CD4-positive, alpha-beta T cell (primary cell): ENCODE results near the gene C2orf92. TPM values are rescaled to one million over a fixed set of nuclear protein-coding genes. Genes with fewer than 3 reads are reported as not detected.

Experiments used
- ATAC-seq: fragments of 200-7000 bp; cut with Tn5 transposase; one replicate; pipeline ENCODE4 v1.10.0; 2022; ENCODE audit warnings: mild to moderate bottlenecking; ENCODE audit not compliant: poor library complexity
- CTCF ChIA-PET: fragments of 350-600 bp; sonication (Branson Sonifier 250); formaldehyde crosslinking; loops from one replicate; lab custom pipeline; 2021; ENCODE audit warnings: antibody characterized with exemption, inconsistent platforms; lab: Charles Lee
- POLR2A ChIA-PET: fragments of 350-600 bp; sonication (Branson Sonifier 250); formaldehyde crosslinking; loops from one replicate; lab custom pipeline; 2021; ENCODE audit warnings: antibody characterized with exemption, inconsistent platforms; lab: Charles Lee
- DNase-seq, 14 experiments: peaks; one replicate each; pipeline ENCODE4 v3.0.0-alpha.2; 2013 to 2020; ENCODE audit warnings: mixed read lengths in 2 of 14
- H3K27ac ChIP-seq, 2 donors: one replicate each; pipeline versions ENCODE4 v1.5.1 to v1.7.0; 2013; ENCODE audit warnings: low read length in 2 of 2, low read depth in 1 of 2, mild to moderate bottlenecking in 1 of 2
- H3K27me3 ChIP-seq, 2 experiments: 1 replicate in 1 of 2; 2 replicates in 1 of 2; pipeline versions ENCODE4 v1.6.1 to v1.7.0; 2013; ENCODE audit warnings: low read length in 2 of 2, control low read depth in 1 of 2, mild to moderate bottlenecking in 1 of 2, moderate library complexity in 1 of 2; ENCODE audit not compliant: insufficient read depth in 2 of 2, control insufficient read depth in 1 of 2
- H3K36me3 ChIP-seq: one replicate; pipeline ENCODE4 v1.6.1; 2013; ENCODE audit warnings: low read length, control low read depth; ENCODE audit not compliant: insufficient read depth
- H3K4me1 ChIP-seq: one replicate; pipeline ENCODE4 v1.6.1; 2013; ENCODE audit warnings: low read length, control low read depth; ENCODE audit not compliant: insufficient read depth
- H3K4me3 ChIP-seq: one replicate; pipeline ENCODE4 v1.5.1; 2013; ENCODE audit warnings: mild to moderate bottlenecking, low read length, moderate library complexity
- H3K9me3 ChIP-seq, 2 experiments: 1 replicate in 1 of 2; 2 replicates in 1 of 2; pipeline versions ENCODE4 v1.6.1 to v1.7.0; 2013; ENCODE audit warnings: low read length in 2 of 2, mild to moderate bottlenecking in 2 of 2, control low read depth in 1 of 2, moderate library complexity in 1 of 2; ENCODE audit not compliant: control insufficient read depth in 1 of 2, insufficient read depth in 1 of 2
- H3K27ac Mint-ChIP-seq: one replicate; pipeline ENCODE4 v1.8.0; 2020; ENCODE audit warnings: mixed read lengths
- H3K27me3 Mint-ChIP-seq: one replicate; pipeline ENCODE4 v1.8.0; 2021; ENCODE audit warnings: mixed read lengths
- H3K36me3 Mint-ChIP-seq: one replicate; pipeline ENCODE4 v1.8.0; 2021; ENCODE audit warnings: low read depth, mixed read lengths
- H3K4me1 Mint-ChIP-seq: one replicate; pipeline ENCODE4 v1.8.0; 2021; ENCODE audit warnings: low read depth, mixed read lengths
- H3K4me3 Mint-ChIP-seq: one replicate; pipeline ENCODE4 v1.8.0; 2020; ENCODE audit warnings: mild to moderate bottlenecking, mixed read lengths
- H3K9me3 Mint-ChIP-seq: one replicate; pipeline ENCODE4 v1.8.0; 2020; ENCODE audit warnings: mixed read lengths
- intact Hi-C, 2 experiments: fragments of 100-400 bp; cut with DNase I in 1 of 2; cut with micrococcal nuclease in 1 of 2; formaldehyde crosslinking; loops; one replicate each; pipeline versions ENCODE4 v1.15.1 to v1.9.0; 2023 to 2025; cut with DNase I, micrococcal nuclease
- total RNA-seq, 174 experiments: library from RNA in 2 of 174; stranded (reverse) in 2 of 174; gene quantifications; one replicate each; pipeline ENCODE4 v1.2.3 and lab custom pipeline; 2021 to 2026
- TF ChIP-seq, protein P1 (sequence below): fragments of 200-600 bp; IDR thresholded peaks from one replicate; pipeline ENCODE4 v1.8.0; 2022; ENCODE audit warnings: antibody characterized with exemption, mild to moderate bottlenecking

C2orf92 gene
- total RNA-seq, 2 experiments from 2014 or later, result 12.4 to 13.4 TPM

DNA sequence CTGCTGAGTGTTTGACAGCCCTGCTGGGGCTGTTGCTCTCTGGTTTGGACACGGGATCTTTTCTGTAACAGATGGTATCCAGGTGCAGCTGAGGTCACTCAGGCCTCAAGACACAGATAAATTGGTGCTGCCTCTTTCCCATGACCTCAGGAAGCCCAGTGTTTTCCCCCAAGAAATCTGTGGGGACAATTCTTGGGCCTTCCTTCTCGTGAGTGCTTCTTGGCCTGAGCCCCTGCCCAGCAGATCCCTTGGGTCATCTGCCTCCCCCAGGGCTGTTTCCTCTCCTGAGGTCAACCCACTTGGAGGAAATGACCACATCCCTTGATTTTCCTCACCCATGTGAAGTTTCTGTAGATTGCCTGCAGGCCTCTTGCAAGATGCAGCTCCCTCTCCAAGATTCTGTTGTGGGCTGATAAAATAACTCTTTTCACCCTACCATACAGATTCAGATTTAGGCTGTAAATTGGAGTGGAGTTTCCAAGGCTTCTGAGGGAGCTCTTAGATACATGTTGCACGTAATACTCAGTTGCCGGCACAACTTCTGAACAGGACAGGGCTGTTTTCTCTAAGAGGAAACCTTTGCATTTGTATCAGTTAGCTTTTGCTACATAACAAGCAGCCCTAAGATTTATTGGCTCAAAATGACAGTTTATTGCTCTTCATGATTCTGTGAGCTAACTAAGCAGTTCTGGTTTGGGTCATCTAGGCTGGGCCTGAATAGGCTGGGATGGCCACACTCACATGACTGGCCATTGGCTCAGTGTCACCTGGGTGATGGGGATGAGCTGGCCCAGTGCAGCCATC lies 57.0 kb downstream of the C2orf92 start:
- ChIA-PET POLR2A (interaction anchor here (2.4 kb wide), 1 partner anchor 13 kb away, joined by 10 read pairs; the partner anchor contains the start of gene ZAP70), CTCF (interaction anchor here (1.4 to 3.6 kb wide), 2 partner anchors 12 to 14 kb away, joined by 4 to 11 read pairs; no protein-coding TSS in a partner anchor)
- Mint-ChIP-seq H3K9me3 (no peaks in the 10 kb centered on the region), H3K27ac (peak overlapping the region; percentile 85), H3K4me3 (peak overlapping the region; percentile 13), H3K36me3 (peaks cover 92% of the 10 kb centered on the region), H3K27me3 (no peaks in the 10 kb centered on the region), H3K4me1 (peaks cover 68% of the 10 kb centered on the region)
- DNase-seq, result no peak
- TF ChIP-seq, protein P1, sequence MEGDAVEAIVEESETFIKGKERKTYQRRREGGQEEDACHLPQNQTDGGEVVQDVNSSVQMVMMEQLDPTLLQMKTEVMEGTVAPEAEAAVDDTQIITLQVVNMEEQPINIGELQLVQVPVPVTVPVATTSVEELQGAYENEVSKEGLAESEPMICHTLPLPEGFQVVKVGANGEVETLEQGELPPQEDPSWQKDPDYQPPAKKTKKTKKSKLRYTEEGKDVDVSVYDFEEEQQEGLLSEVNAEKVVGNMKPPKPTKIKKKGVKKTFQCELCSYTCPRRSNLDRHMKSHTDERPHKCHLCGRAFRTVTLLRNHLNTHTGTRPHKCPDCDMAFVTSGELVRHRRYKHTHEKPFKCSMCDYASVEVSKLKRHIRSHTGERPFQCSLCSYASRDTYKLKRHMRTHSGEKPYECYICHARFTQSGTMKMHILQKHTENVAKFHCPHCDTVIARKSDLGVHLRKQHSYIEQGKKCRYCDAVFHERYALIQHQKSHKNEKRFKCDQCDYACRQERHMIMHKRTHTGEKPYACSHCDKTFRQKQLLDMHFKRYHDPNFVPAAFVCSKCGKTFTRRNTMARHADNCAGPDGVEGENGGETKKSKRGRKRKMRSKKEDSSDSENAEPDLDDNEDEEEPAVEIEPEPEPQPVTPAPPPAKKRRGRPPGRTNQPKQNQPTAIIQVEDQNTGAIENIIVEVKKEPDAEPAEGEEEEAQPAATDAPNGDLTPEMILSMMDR, result no peak
- Histone ChIP-seq H3K36me3 (peaks cover 93% of the 10 kb centered on the region), H3K9me3 (peaks cover 0 to 8% of the 10 kb centered on the region in 2 experiments), H3K4me3 (no peak overlapping the region), H3K4me1 (peaks cover 82% of the 10 kb centered on the region), H3K27me3 (no peaks in the 10 kb centered on the region), H3K27ac (no peak overlapping the region)
- intact Hi-C loops, result no loop called here
- no peak for ATAC-seq

DNA sequence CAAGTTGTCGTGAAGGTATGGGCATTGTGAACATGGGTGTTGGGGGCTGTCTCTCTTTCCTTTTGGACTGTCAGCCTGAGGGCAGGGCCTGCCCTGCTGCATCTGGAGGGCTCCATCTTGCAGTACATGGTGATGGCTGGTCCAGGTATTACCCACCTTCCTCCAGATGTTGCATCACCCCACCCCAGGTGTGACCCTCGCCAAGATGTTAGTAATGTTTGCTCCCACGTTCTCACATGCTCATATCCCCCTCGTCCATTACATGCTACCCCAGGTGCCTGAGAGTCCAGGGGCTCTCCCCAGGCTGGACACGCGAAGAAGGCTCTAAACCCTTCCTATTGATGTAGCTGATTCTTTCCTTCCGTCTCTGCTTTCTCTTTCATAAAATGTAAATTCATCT lies 57.8 kb downstream of the C2orf92 start:
- H3K36me3 Mint-ChIP-seq, result peaks cover 98% of the 10 kb centered on the region
- Histone ChIP-seq H3K36me3 (peaks cover 94% of the 10 kb centered on the region), H3K27me3 (no peaks in the 10 kb centered on the region), H3K27ac (peak overlapping the region in 1 of 2 donors; percentile 51), H3K9me3 (peaks cover 0 to 8% of the 10 kb centered on the region in 2 experiments), H3K4me3 (no peak overlapping the region), H3K4me1 (peaks cover 82% of the 10 kb centered on the region)
- TF ChIP-seq, protein P1, result no peak
- peak overlapping the region; percentile 38 for H3K4me3 Mint-ChIP-seq
- no peaks in the 10 kb centered on the region for H3K27me3 Mint-ChIP-seq
- ATAC-seq, result no peak
- H3K4me1 Mint-ChIP-seq, result peaks cover 67% of the 10 kb centered on the region
- no peak for DNase-seq
- H3K9me3 Mint-ChIP-seq, result no peaks in the 10 kb centered on the region
- intact Hi-C loops, result no loop called here
- CTCF ChIA-PET, result interaction anchor here (1.4 to 3.6 kb wide), 2 partner anchors 13 kb away, joined by 4 to 11 read pairs; no protein-coding TSS in a partner anchor
- H3K27ac Mint-ChIP-seq, result peak overlapping the region; percentile 85
- POLR2A ChIA-PET, result interaction anchor here (1.3 to 2.4 kb wide), 2 partner anchors 9 to 14 kb away, joined by 6 to 10 read pairs; partner anchors contain the start of gene ZAP70

DNA sequence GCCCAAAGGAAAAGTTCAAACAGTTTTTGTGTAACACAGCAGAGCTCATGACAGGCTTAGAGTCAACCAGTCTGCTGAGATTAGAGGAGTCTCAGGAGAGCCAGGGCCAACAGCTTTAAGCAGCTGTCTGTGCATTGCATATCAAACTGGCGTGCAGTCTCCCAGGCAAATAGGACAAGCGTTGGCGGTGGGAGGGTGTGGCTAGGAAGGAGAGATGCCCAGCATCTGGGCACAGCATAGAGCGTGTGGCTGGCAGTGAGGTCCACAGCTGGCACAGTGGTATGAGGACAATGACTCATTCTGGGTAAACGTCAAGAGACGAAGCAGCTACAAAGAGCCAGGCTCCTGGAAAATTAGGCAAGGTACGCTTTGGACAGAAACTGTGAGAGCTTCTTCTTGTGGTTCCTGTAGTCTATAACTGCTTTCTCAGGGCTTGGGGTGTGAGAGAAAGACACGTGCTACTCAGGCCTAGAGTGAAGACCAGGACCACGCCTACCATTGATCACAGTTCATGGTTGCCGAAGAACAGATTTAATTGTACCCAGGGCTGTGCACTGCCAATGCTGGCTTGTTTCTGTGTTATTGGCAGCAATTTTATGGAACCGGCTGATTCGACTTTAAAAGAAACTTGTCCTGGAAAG lies 58.7 kb downstream of the C2orf92 start:
- peak overlapping the region; percentile 85 for H3K27ac Mint-ChIP-seq
- peak overlapping the region in 1 of 2 donors; percentile 51 for H3K27ac ChIP-seq
- H3K4me3 Mint-ChIP-seq, result no peak overlapping the region
- intact Hi-C loops, result loop anchor here in 1 of 2 experiments (2.0 kb wide), 1 partner anchor 15 kb away; the partner anchor contains the start of gene ZAP70
- no peaks in the 10 kb centered on the region for H3K9me3 Mint-ChIP-seq
- ChIA-PET POLR2A (interaction anchor here (1.3 to 2.4 kb wide), 2 partner anchors 10 to 15 kb away, joined by 6 to 10 read pairs; partner anchors contain the start of gene ZAP70), CTCF (interaction anchor here (3.6 kb wide), 1 partner anchor 12 kb away, joined by 11 read pairs; no protein-coding TSS in a partner anchor)
- H3K4me1 ChIP-seq, result peaks cover 79% of the 10 kb centered on the region
- H3K27me3 Mint-ChIP-seq, result no peaks in the 10 kb centered on the region
- peaks cover 95% of the 10 kb centered on the region for H3K36me3 Mint-ChIP-seq
- H3K36me3 ChIP-seq, result peaks cover 95% of the 10 kb centered on the region
- DNase-seq, result peak in 6 of 14 experiments; percentile 20 to 42 (median 31)
- ATAC-seq, result peak; percentile 75
- H3K4me1 Mint-ChIP-seq, result peaks cover 63% of the 10 kb centered on the region
- H3K4me3 ChIP-seq, result no peak overlapping the region
- TF ChIP-seq, protein P1, result no peak
- no peaks in the 10 kb centered on the region for H3K27me3 ChIP-seq
- H3K9me3 ChIP-seq, result peaks cover 0 to 8% of the 10 kb centered on the region in 2 experiments
